Measurements from ENCODE around the gene AMBP. TPM values are rescaled to one million over a fixed set of nuclear protein-coding genes. Genes with fewer than 3 reads are reported as not detected.

AMBP gene
- polyA plus RNA-seq, 1 of the 3 experiments (the other 2 are of a cell fraction) = 0.16 TPM

- ChIA-PET CTCF (interaction anchor here (1.0 kb wide), 1 partner anchor 393 kb away, joined by 3 read pairs; no protein-coding TSS in a partner anchor), POLR2A (no interaction called here)
- WGBS (ENCODE audit: low lambda C conversion rate) = 73% methylated on average over 5 of the region's 7 CpGs
Observed at GRCh38 chr9:114051706-114052105, 26.4 kb downstream of the AMBP start.

GRCh38 chr9:114051281-114051680 is 26.8 kb downstream of the AMBP start:
- ChIA-PET POLR2A (no interaction called here), CTCF (interaction anchor here (0.9 to 1.0 kb wide), 2 partner anchors 314 to 393 kb away, joined by 3 read pairs; no protein-coding TSS in a partner anchor)
- no peak overlapping the region for H3K27ac ChIP-seq (ENCODE audit: low read depth in 2 of 2, low read length in 1 of 2)

More at GRCh38 chr9:114051706-114052105, 26.4 kb downstream of the AMBP start:
- Histone ChIP-seq H3K9me3 (no peaks in the 10 kb centered on the region), H4K20me1 (ENCODE audit: insufficient read depth) (no peaks in the 10 kb centered on the region), H3K4me1 (ENCODE audit: control insufficient read depth in 1 of 2, insufficient read depth in 2 of 2, low read depth in 1 of 2, low read length in 1 of 2) (no peaks in the 10 kb centered on the region), H3F3A (replicated peaks; ENCODE audit: insufficient read depth) (no peaks in the 10 kb centered on the region), H2AFZ (ENCODE audit: low read depth) (no peak overlapping the region), H3K4me3 (ENCODE audit: low read depth in 2 of 2, low read length in 1 of 2) (no peak overlapping the region), H3K9me2 (no peaks in the 10 kb centered on the region), H3K79me2 (ENCODE audit: insufficient read depth) (no peaks in the 10 kb centered on the region), H3K4me2 (no peak overlapping the region), H3K27me3 (ENCODE audit: insufficient read depth) (no peaks in the 10 kb centered on the region), H3K36me3 (replicated peaks in 1 of 2; ENCODE audit: control insufficient read depth in 1 of 2, insufficient read depth in 2 of 2, low read length in 1 of 2) (peaks cover 14 to 47% of the 10 kb centered on the region in 2 experiments), H3K27ac (ENCODE audit: low read depth in 2 of 2, low read length in 1 of 2) (no peak overlapping the region), H3K9ac (no peak overlapping the region)
- no peak for DNase-seq
- TF ChIP-seq SMC3 (IDR thresholded peaks at IDR 0.05; ENCODE audit: low read depth, low read length) (no peak), EZH2phosphoT487 (IDR thresholded peaks at IDR 0.05; ENCODE audit: borderline replicate concordance, low read depth) (no peak), USF2 (IDR thresholded peaks at IDR 0.05; ENCODE audit: borderline replicate concordance, low read depth, low read length) (no peak), FOXJ3 (CRISPR knock-in tag; IDR thresholded peaks at IDR 0.05) (no peak), FOSL2 (IDR thresholded peaks at IDR 0.05; ENCODE audit: borderline replicate concordance, low read depth) (no peak)

More at GRCh38 chr9:114051281-114051680, 26.8 kb downstream of the AMBP start:
- no peaks in the 10 kb centered on the region for H3K4me1 ChIP-seq (ENCODE audit: control insufficient read depth in 1 of 2, insufficient read depth in 2 of 2, low read depth in 1 of 2, low read length in 1 of 2)
- no peak overlapping the region for H2AFZ ChIP-seq (ENCODE audit: low read depth)
- no peaks in the 10 kb centered on the region for H4K20me1 ChIP-seq (ENCODE audit: insufficient read depth)
- H3K9me3 ChIP-seq = no peaks in the 10 kb centered on the region
- no peak for DNase-seq
- peaks cover 14 to 48% of the 10 kb centered on the region in 2 experiments for H3K36me3 ChIP-seq (replicated peaks in 1 of 2; ENCODE audit: control insufficient read depth in 1 of 2, insufficient read depth in 2 of 2, low read length in 1 of 2)
- TF ChIP-seq NFIC (IDR thresholded peaks at IDR 0.05; ENCODE audit: borderline replicate concordance) = no peak
- TF ChIP-seq RFX5 (IDR thresholded peaks at IDR 0.05; ENCODE audit: low read length) = no peak
- no peak for TF ChIP-seq SIN3A (IDR thresholded peaks at IDR 0.05; ENCODE audit: borderline replicate concordance, low read depth, low read length)
- no peak for TF ChIP-seq IRF3 (IDR thresholded peaks at IDR 0.05; ENCODE audit: low read depth, low read length)
- TF ChIP-seq POLR2AphosphoS5 (IDR thresholded peaks at IDR 0.05; ENCODE audit: low read depth, low read length) = no peak
- TF ChIP-seq MAX (IDR thresholded peaks at IDR 0.05; ENCODE audit: low read depth) = no peak
- TF ChIP-seq TEAD4 (IDR thresholded peaks at IDR 0.05; ENCODE audit: borderline replicate concordance, insufficient read depth) = no peak
- H3K9me2 ChIP-seq = no peaks in the 10 kb centered on the region
- no peak overlapping the region for H3K4me2 ChIP-seq
- no peaks in the 10 kb centered on the region for H3K27me3 ChIP-seq (ENCODE audit: insufficient read depth)
- no peak overlapping the region for H3K4me3 ChIP-seq (ENCODE audit: low read depth in 2 of 2, low read length in 1 of 2)
- no peaks in the 10 kb centered on the region for H3K79me2 ChIP-seq (ENCODE audit: insufficient read depth)
- H3K9ac ChIP-seq = no peak overlapping the region
- WGBS (ENCODE audit: low lambda C conversion rate) = 96% methylated on average over 14 of the region's 15 CpGs
- H3F3A ChIP-seq (replicated peaks; ENCODE audit: insufficient read depth) = no peaks in the 10 kb centered on the region
